NCI-H1092 treated with DMSO at 0.1 percent for 48 hours (cell line): Measurements from ENCODE around the gene PCDHGB7.
"Not testable (repeated sequence)": the region's sequence is repeated elsewhere in the genome, so short reads cannot be mapped to it uniquely, and the experiment has no call there.

Source experiments
- DNase-seq: peaks from one replicate; lab custom pipeline; 2025; lab: John Stamatoyannopoulos, UW

Gene PCDHGB7

DNA sequence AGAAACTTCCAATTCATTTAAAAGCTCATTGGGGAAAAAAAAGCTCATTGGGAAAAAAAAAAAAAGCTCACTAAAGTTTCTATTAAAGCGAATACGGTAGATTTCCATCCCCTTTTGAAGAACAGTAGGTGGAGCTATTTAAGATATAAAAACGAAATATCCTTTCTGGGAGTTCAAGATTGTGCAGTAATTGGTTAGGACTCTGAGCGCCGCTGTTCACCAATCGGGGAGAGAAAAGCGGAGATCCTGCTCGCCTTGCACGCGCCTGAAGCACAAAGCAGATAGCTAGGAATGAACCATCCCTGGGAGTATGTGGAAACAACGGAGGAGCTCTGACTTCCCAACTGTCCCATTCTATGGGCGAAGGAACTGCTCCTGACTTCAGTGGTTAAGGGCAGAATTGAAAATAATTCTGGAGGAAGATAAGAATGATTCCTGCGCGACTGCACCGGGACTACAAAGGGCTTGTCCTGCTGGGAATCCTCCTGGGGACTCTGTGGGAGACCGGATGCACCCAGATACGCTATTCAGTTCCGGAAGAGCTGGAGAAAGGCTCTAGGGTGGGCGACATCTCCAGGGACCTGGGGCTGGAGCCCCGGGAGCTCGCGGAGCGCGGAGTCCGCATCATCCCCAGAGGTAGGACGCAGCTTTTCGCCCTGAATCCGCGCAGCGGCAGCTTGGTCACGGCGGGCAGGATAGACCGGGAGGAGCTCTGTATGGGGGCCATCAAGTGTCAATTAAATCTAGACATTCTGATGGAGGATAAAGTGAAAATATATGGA, 13.0 kb downstream of the PCDHGB7 start, which contains the start of gene PCDHGA12:
TSS of gene PCDHGA12 (plus strand) at position 176 of the 782 bp plus-strand sequence. CDS start at position 429, 253 bp downstream.
- no peak for DNase-seq

DNA sequence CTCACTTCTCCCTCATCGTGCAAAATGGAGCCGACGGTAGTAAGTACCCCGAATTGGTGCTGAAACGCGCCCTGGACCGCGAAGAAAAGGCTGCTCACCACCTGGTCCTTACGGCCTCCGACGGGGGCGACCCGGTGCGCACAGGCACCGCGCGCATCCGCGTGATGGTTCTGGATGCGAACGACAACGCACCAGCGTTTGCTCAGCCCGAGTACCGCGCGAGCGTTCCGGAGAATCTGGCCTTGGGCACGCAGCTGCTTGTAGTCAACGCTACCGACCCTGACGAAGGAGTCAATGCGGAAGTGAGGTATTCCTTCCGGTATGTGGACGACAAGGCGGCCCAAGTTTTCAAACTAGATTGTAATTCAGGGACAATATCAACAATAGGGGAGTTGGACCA, 13.8 kb downstream of the PCDHGB7 start:
- DNase-seq, result no peak

DNA sequence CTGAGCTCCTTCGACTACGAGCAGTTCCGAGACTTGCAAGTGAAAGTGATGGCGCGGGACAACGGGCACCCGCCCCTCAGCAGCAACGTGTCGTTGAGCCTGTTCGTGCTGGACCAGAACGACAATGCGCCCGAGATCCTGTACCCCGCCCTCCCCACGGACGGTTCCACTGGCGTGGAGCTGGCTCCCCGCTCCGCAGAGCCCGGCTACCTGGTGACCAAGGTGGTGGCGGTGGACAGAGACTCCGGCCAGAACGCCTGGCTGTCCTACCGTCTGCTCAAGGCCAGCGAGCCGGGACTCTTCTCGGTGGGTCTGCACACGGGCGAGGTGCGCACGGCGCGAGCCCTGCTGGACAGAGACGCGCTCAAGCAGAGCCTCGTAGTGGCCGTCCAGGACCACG, 14.8 kb downstream of the PCDHGB7 start:
- DNase-seq, result not testable (repeated sequence)

DNA sequence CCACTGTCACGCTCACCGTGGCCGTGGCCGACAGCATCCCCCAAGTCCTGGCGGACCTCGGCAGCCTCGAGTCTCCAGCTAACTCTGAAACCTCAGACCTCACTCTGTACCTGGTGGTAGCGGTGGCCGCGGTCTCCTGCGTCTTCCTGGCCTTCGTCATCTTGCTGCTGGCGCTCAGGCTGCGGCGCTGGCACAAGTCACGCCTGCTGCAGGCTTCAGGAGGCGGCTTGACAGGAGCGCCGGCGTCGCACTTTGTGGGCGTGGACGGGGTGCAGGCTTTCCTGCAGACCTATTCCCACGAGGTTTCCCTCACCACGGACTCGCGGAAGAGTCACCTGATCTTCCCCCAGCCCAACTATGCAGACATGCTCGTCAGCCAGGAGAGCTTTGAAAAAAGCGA, 15.2 kb downstream of the PCDHGB7 start:
- not testable (repeated sequence) for DNase-seq

DNA sequence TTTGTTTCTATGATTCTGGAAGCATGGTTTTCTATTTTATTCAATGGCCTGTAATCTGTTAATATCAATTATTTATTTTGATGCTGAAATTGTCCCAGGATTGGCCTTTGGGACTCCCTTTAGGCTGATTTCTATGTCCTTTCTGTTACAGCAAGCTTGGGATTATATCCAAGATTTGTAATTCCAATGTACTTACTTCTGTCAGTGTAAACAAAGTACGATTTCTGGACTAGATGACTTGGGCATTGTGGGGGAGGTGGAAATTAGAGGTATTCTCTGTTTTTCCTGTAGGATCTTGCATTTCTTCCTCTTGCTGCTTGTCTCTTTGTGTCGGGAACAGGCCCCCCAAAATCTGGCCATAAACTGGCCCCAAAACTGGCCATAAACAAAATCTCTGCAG, 16.5 kb downstream of the PCDHGB7 start:
- no peak for DNase-seq

DNA sequence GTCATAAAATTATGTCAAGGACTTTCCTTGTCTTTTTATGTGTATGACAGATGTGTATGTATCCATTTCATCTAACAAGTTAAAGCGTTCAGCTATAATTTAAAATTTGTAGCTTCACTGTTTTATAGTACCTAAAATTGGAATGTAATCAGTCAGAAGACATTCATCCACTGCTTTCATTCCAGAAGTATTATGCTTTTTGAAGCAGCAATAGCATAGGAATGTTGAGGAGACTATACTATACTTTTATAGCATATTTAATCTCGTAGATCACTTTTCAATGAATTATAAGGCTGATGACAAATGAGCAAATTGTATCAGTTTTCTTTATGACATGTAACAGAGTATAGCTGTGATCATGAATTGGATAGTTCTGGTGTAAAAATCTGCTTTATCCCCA, 19.7 kb downstream of the PCDHGB7 start:
- DNase-seq, result no peak

DNA sequence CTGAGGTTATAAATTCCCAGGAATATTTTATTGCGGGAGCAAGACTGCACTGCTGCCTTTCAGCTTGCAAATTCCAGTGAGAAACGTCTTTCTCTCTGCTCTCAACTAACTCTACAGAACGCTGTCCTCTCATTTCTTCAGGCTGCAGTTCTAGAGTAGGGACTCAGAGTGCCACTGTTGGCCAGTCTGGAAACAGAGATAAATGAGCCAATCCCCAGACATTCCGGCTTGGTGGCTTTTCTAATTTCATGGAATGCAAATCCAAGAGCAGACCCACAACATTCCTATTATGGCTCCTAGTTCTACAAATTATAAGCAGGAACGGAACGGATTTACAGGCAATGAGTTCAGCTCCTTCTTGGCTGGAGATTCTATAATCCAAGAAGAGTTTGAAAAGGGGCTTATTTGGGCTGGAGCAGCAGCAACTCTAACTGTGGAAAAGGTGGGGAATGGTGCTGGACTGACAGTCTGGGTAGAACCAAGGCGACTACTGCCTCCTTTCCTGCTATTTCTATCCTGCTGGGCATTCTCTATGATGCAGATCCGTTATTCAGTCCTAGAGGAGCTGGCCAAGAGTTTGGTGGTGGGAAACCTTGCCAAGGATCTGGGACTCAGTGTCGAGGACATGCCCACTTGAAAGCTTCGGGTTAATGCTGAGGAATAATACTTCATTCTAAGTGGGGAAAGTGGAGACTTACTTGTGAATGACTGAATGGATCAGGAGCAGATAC, 22.1 kb downstream of the PCDHGB7 start:
- DNase-seq, result no peak

DNA sequence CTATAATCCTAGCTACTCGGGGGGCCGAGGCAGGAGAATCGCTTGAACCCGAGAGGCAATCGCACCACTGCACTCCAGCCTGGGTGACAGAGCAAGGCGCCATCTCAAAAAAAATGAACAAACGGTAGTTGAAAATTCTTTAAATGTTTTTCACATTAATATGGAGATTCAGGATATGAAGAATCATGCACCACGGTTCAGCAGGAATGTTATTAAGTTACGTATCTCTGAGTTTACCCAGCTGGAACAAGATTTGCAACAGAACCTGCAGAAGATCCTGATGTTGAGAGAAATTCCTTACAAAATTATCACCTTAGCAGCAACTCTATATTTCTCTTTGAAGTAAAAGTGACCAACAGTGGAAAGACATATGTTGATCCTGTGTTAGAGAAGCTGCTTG, 22.9 kb downstream of the PCDHGB7 start:
- DNase-seq, result no peak

DNA sequence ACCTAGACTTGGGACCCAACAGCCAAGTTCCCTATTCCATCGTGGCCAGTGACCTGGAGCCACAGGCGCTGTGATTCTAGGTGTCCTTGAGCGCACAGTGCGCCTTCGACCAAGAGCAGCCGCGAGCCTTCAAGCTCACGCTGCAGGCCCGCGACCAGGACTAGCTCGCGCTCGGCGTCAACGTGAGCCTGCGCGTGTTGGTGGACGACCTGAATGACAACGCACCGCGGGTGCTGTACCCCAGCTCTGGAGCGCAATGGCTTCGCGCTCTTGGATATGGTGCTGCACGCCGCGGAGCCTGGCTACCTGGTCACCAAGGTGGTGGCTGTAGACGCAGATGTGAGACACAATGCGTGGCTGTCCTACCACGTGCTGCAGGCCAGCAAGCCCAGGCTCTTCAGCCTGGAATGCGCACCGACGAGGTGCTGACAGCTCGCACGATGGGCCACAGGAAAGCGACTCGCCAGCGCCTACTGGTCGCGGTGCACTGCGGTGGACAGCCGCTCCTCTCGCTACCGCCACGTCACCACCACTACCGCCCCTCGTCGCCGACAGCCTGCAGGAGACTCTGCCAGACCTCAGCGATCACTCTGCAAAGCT, 24.2 kb downstream of the PCDHGB7 start:
- no peak for DNase-seq

DNA sequence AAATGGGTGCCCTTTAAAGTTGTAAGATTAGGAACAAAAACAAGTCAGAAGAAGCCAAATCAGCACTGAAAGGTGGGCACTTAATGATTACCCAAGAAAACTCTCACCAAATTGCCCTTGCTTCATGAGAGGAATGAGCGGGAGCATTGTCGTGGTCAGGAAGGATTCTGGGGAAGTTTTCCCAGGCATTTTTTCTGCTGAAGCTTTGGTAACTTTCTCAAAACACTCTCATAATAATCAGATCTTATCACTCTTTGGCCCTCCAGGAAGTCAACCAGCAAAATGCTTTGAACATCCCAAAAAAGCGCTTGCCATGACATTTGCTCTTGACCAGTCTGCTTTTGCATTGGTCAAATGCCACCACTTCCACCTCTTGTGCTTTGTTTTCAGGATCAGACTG, 47.9 kb downstream of the PCDHGB7 start:
- DNase-seq, result no peak
